Stimulated activated naive CD4-positive, alpha-beta T cell (primary cell): ENCODE measurements around the gene NR1D1.

Experiments
- DNase-seq, 6 experiments: peaks; one replicate each; lab custom pipeline; 2025; lab: John Stamatoyannopoulos, UW

NR1D1 gene

GRCh38 chr17:40062329-40063186 is 37.8 kb downstream of the NR1D1 start, which contains the start of gene THRA:
Gene THRA, plus strand, starts transcription at chr17:40062965. Its CDS starts 11,524 bp downstream, at chr17:40074489.
- DNase-seq, result peak; percentile 28 to 75 (median 65)

- DNase-seq, result no peak
Measured at GRCh38 chr17:40061609-40062038, 38.8 kb downstream of the NR1D1 start.

GRCh38 chr17:40060887-40061608 is 39.3 kb downstream of the NR1D1 start:
- DNase-seq, result no peak

GRCh38 chr17:40059729-40060475 is 40.5 kb downstream of the NR1D1 start:
- no peak for DNase-seq

GRCh38 chr17:40058865-40059264 is 41.5 kb downstream of the NR1D1 start:
- no peak for DNase-seq

GRCh38 chr17:40058186-40058784 is 42.1 kb downstream of the NR1D1 start:
- no peak for DNase-seq

GRCh38 chr17:40056379-40057015 is 43.9 kb downstream of the NR1D1 start:
- DNase-seq, result no peak
